NK-92 (cell line): ENCODE data around the gene EHD1.
A peak's percentile ranks its signal among the peaks of the same experiment; 100 is the strongest.

Experiments used
- DNase-seq: peaks from one replicate; lab custom pipeline; 2025; ENCODE audit not compliant: unreplicated experiment; lab: John Stamatoyannopoulos, UW

The EHD1 gene

GRCh38 chr11:64878494-64879243, at the start of gene EHD1:
Gene EHD1, minus strand, starts transcription at chr11:64878621. Its CDS starts 157 bp downstream, at chr11:64878464.
- peak; percentile 95 for DNase-seq

GRCh38 chr11:64926689-64927088, 48.3 kb upstream of the EHD1 start:
- DNase-seq: no peak

- DNase-seq: no peak
Measured at GRCh38 chr11:64925536-64926436, 47.4 kb upstream of the EHD1 start.

- no peak for DNase-seq
Measured at GRCh38 chr11:64924910-64925284, 46.5 kb upstream of the EHD1 start.

- peak; percentile 39 for DNase-seq
Measured at GRCh38 chr11:64923944-64924909, 45.8 kb upstream of the EHD1 start, which contains the start of gene PPP2R5B. Gene PPP2R5B, plus strand, starts transcription at chr11:64924689. Its CDS starts 1,046 bp downstream, at chr11:64925735.

GRCh38 chr11:64923151-64923661, 44.8 kb upstream of the EHD1 start:
- no peak for DNase-seq

- no peak for DNase-seq
Measured at GRCh38 chr11:64921384-64921783, 43.0 kb upstream of the EHD1 start.

GRCh38 chr11:64920124-64920523, 41.7 kb upstream of the EHD1 start:
- DNase-seq: no peak

- DNase-seq: no peak
Measured at GRCh38 chr11:64919627-64920026, 41.2 kb upstream of the EHD1 start.

- no peak for DNase-seq
Measured at GRCh38 chr11:64918017-64918416, 39.6 kb upstream of the EHD1 start.

- DNase-seq: no peak
Measured at GRCh38 chr11:64917663-64917995, 39.2 kb upstream of the EHD1 start.

- DNase-seq: peak; percentile 94
Measured at GRCh38 chr11:64916775-64917662, 38.6 kb upstream of the EHD1 start, which contains the start of gene ATG2A. Gene ATG2A, minus strand, starts transcription at chr11:64917209. Its CDS starts 74 bp downstream, at chr11:64917135.

GRCh38 chr11:64916040-64916774, 37.8 kb upstream of the EHD1 start:
- no peak for DNase-seq

GRCh38 chr11:64915376-64915887, 37.0 kb upstream of the EHD1 start:
- DNase-seq: no peak

- no peak for DNase-seq
Measured at GRCh38 chr11:64914123-64914522, 35.7 kb upstream of the EHD1 start.

GRCh38 chr11:64913171-64913727, 34.8 kb upstream of the EHD1 start:
- DNase-seq: no peak

GRCh38 chr11:64911689-64912088, 33.3 kb upstream of the EHD1 start:
- no peak for DNase-seq

GRCh38 chr11:64911142-64911541, 32.7 kb upstream of the EHD1 start:
- DNase-seq: no peak
